Mammary epithelial cell (primary cell): Measurements from ENCODE around the gene HAS3.

ENCODE experiments used
- EZH2 ChIP-seq: IDR thresholded peaks from 2 replicates; pipeline ENCODE4 v1.6.1; 2012; ENCODE audit warnings: low read length, inconsistent platforms, borderline replicate concordance
- TF ChIP-seq, protein P1 (sequence below), 2 donors: IDR thresholded peaks in 1 of 2; conservative IDR thresholded peaks in 1 of 2; 2 replicates each; pipeline ENCODE4 v1.5.1; 2011 to 2012; ENCODE audit warnings: inconsistent platforms in 2 of 2, low read length in 2 of 2, mild to moderate bottlenecking in 2 of 2, control low read depth in 1 of 2, low read depth in 1 of 2; ENCODE audit not compliant: insufficient read depth in 1 of 2; ENCODE audit errors: extremely low read depth in 1 of 2

DNA sequence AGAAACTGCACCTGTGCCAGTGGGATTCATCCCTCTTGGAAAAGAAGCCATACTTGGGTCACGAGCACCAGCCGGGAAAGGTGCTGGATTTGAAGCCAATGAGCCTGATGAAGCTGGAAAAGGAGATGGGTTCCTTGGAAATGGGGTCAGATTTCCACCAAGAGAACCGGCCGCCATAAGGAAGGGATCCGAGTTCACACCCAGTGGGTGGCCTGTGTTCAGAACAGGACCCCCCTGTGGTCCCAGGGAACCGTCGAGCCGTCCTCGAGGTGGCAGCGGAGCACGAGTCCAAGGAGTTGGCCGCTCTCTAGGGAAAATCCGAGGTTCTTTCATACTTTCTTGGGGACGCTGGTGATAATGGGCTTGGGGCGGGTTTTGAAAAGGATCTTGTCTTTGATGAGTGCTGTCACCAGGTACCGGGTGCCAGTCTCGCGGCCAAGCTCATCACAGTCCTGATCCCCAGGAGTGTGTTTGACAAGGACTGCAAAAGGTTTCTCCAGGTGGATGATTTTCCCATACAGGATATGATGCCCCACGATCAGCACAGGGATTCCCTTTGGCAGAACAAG, 14.7 kb downstream of the HAS3 start:
- TF ChIP-seq, protein P1, sequence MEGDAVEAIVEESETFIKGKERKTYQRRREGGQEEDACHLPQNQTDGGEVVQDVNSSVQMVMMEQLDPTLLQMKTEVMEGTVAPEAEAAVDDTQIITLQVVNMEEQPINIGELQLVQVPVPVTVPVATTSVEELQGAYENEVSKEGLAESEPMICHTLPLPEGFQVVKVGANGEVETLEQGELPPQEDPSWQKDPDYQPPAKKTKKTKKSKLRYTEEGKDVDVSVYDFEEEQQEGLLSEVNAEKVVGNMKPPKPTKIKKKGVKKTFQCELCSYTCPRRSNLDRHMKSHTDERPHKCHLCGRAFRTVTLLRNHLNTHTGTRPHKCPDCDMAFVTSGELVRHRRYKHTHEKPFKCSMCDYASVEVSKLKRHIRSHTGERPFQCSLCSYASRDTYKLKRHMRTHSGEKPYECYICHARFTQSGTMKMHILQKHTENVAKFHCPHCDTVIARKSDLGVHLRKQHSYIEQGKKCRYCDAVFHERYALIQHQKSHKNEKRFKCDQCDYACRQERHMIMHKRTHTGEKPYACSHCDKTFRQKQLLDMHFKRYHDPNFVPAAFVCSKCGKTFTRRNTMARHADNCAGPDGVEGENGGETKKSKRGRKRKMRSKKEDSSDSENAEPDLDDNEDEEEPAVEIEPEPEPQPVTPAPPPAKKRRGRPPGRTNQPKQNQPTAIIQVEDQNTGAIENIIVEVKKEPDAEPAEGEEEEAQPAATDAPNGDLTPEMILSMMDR (conservative IDR thresholded peaks at IDR 0.05 in 1 of 2, IDR thresholded peaks at IDR 0.05 in 1 of 2; ENCODE audit: extremely low read depth in 1 of 2, insufficient read depth in 1 of 2, low read depth in 1 of 2, low read length in 2 of 2): no peak
- TF ChIP-seq EZH2: no peak
